Activated gamma-delta T cell treated with anti-CD3 and anti-CD28 coated beads, Interleukin-2, amount 50 U/mL, for 16 hours (primary cell): ENCODE data around the gene RPN2.
"Not testable (repeated sequence)": the region's sequence is repeated elsewhere in the genome, so short reads cannot be mapped to it uniquely, and the experiment has no call there.

Experiments used
- DNase-seq: peaks from one replicate; pipeline ENCODE4 v3.0.0-alpha.2; 2020; ENCODE audit warnings: low read depth

Gene RPN2

DNA sequence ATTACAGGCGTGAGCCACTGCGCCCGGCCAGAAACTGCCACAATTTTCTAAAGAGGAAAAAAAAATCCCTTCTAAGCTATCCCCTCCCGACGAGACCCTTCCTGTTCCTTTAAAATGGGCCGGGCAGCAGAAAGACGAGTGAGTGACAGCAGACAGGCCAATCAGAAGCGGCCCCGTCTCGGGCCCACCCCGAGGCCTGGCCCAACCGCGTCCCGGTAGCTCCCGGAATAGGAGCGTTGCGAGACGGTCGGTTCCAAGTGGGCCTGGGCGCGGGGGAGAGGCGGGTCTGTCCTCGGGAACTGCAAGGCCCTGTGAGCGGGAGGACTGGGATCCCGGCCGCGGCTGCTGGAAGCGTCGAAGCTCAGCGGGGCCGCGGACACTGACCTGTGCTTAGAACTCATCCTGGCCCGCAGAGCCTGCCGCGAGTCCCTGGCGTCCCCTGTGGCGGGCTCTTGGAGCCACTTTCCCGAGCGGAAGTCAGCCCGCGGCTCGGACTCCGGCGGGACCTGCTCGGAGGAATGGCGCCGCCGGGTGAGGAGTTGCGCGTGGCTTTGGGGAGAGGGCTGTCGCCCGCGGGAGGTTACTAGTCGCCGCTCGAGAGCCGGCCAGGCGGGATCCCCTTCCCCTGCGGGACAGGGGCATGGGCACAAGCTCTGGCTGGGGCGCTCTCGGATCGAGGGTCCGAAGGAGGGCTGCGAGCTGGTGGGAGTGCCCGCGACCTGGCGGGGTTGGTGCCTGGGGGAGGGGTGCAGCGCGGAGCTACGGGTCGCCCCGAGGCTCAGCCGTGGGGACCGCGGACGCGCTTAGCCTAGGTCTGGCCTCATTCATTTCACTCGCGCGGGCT, at the start of gene RPN2, which contains the start of gene MROH8:
Gene RPN2 (plus strand): TSS at position 492 of the 844 bp plus-strand sequence. CDS start 27 bp downstream, at position 519.
Gene MROH8 (minus strand): TSS at position 710 of the 844 bp plus-strand sequence.
- DNase-seq = peak; percentile 95

DNA sequence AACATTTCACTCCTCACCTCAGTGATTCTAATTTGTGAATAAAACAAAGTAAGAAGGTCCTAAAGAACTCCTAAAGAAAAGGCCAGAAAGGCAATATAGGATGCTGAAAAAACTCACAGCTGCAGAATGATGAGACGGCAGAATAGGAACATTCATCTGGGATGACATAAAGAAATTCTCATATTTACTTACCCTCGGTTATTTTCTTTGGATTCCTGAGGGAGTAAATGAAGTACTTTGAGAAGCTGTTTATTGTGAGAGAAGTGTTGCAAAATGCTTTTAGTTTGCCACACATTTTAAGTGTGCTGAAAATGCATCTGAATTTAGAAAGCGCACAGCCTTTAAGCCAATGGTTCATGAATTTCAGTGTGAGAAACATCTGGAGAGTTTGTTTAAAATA, 47.6 kb upstream of the RPN2 start:
- no peak for DNase-seq

DNA sequence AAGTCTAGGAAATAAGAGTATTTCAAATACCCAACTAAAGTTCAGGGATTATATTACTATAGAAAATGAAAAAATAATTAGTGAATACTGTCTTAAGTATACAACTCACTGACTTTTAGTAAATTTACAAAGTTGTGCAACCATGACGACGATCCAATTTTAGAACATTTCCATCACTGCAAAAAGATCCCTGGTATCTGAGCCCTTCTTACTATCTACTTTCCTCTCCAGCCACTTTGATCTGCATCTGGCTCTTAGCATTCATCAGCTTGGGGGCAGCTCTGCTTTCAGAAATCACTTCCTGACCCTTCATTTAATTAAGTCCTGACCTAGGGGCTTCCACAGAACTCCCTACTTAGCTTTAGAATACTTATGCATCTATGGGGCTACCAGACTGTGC, 45.2 kb upstream of the RPN2 start:
- no peak for DNase-seq

GRCh38 chr20:37137547-37137946, 41.6 kb upstream of the RPN2 start:
- DNase-seq = no peak

DNA sequence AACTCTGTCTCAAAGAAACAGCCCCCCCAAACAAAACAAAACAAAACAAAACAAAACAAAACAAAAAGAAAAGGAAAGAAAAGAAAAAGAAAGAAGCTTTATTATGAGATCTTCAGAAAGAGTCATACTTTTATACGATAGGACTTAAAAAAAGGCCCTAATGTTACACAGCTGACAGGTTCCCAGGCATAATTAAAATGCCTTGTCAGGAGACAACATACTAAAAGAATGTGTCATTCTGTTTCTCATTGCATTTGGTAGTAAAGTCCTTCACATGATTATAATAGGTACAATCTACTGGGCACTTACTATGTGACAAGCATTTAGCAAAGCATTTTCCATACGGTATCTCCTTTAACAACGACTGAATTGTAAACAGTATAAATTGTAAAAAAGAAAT, 36.4 kb upstream of the RPN2 start:
- no peak for DNase-seq

DNA sequence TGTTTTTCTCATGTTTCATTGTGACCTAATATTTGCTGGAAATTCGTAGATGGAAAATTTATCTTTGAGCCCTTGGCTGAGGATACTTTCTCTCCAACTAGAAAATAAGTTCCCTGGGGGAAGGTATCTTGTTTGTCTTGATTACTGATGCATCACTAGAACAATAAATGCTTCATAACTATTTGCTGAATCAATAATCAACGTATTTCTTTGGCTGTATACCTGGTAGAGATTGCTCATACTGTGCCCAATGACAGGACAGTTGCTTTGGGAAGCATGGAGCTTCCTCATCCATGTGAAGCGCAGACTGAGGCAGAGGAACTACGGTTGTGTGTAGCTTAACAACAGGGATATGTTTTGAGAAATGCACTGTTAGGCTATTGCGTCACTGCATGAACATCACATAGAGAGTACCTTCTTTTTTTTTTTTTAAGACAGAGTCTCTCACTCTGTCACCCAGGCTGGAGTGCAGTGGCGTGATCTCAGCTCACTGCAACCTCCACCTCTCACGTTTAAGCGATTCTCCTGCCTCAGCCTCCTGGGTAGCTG, 34.2 kb upstream of the RPN2 start:
- DNase-seq = no peak

DNA sequence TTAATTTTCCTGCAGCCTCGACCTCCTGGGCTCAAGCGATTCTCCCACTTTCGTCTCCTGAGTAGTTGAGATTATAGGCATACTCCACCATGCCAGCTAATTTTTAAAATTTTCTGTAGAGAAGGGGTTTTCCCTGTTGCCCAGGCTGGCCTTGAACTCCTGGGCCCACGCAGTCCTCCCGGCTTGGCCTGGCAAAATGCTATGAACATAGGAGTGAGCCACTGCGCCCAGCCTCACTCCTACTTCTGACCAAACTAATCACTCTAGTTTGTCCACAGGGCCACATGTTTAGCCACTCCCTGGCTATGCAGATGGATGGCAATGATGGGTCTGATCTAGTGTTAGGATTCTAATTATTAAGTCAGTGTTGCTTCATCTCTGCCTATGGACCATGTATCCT, 31.9 kb upstream of the RPN2 start:
- DNase-seq = no peak

DNA sequence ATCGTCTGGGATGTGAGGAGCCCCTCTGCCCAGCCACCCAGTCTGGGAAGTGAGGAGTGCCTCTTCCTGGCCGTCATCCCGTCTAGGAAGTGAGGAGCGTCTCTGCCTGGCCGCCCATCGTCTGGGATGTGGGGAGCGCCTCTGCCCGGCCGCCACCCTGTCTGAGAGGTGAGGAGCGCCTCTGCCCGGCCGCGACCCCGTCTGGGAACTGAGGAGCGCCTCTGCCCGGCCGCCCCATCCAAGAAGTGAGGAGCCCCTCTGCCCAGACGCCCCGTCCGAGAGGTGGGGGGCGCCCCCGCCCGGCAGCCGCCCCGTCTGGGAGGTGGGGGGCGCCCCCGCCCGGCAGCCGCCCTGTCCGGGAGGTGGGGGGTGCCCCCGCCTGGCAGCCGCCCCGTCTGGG, 28.3 kb upstream of the RPN2 start:
- DNase-seq = not testable (repeated sequence)

DNA sequence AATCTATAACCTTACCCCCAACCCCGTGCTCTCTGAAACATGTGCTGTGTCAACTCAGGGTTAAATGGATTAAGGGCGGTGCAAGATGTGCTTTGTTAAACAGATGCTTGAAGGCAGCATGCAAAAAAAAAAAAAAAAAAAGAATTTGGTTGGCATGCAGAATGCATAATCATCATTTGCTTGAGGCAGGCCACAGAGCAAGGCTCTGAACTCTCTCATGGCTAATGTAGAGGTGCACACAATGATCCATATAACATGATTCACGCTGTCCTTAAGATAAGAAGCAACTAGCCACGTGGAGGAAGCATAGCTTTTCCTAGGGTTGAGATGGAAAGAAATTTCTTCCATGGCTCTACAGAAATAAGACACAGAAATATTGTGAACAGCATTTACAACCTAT, 27.6 kb upstream of the RPN2 start:
- DNase-seq = no peak

DNA sequence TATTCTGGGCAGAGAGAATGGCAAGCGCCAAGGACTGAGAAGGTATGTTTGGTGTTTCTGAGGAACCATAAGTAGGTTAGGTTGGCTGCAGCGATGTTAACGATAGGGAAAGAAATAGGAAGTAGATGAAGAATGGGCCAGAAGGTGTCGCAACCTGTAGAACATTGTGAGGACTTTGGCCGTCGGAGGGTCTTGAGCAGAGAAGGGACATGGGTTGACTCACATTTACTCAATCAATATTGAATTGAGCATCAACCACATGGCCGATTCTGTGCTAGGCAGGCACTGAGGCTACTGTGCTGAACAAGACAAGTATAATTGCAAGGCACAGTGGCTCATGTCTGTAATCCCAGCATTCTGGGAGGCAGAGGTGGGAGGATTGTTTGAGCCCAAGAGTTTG, 26.8 kb upstream of the RPN2 start:
- DNase-seq = no peak

- no peak for DNase-seq
Measured at GRCh38 chr20:37154684-37155298, 24.3 kb upstream of the RPN2 start.

DNA sequence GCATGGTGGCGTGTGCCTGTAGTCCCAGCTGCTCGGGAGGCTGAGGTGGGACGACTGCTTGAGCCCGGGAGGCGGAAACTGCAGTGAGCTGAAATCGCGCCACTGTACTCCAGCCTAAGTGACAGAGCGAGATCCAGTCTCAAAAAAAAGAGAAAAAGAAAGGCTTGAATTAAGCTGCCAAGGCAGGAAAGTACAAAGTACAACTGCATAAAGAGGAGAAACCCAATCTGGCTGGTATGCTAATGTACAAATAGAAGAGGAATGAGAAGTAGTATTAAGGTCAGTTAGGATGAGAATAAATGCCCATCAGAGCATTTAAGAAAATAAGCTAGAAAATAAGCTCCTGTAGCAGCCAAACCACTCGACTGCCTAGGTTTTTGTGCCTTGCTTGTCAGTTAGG, 23.1 kb upstream of the RPN2 start:
- no peak for DNase-seq

DNA sequence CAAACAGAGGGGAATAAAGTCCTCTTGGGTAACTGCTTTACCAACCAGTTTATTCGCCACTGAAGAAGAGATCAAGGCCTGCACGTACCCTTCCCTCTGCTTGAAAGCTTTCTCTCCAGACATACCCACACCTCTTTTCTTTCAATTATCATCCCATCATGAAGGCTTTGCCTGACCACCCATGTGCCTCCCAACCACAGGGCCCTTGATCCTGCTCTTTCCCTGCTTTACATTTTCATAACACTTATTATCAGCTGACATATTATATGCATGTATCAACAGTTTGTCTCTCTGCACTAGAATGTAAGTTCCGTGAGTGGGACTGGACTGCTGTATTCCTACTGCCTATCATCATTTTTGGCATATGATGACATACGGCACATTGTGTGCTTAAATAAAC, 20.9 kb upstream of the RPN2 start:
- DNase-seq = no peak

- no peak for DNase-seq
Measured at GRCh38 chr20:37160683-37161082, 18.4 kb upstream of the RPN2 start.

- DNase-seq = no peak
Measured at GRCh38 chr20:37161830-37162549, 17.1 kb upstream of the RPN2 start.

DNA sequence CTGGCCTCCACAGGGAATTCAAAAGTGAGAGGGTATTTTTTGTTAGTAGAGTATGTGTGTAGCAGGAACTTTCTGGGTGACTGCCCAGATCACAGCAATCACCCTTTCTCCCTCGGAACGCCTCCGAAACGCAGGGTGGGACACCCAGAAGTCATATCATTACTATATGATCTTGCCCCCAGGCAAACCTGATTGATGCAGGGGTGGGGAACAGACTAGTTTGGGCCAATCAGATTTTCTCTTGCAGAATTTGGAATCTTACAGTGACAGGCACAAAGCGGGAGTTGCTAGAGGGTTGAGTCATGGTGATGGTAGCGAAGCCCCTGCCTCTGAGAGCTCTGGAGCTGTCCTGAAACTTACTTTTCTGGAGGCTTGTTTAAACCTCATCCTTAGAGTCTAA, 16.5 kb upstream of the RPN2 start:
- DNase-seq = no peak

GRCh38 chr20:37163832-37164554, 15.1 kb upstream of the RPN2 start:
- no peak for DNase-seq

GRCh38 chr20:37165031-37165430, 14.1 kb upstream of the RPN2 start:
- DNase-seq = no peak

GRCh38 chr20:37166867-37167266, 12.3 kb upstream of the RPN2 start:
- no peak for DNase-seq

DNA sequence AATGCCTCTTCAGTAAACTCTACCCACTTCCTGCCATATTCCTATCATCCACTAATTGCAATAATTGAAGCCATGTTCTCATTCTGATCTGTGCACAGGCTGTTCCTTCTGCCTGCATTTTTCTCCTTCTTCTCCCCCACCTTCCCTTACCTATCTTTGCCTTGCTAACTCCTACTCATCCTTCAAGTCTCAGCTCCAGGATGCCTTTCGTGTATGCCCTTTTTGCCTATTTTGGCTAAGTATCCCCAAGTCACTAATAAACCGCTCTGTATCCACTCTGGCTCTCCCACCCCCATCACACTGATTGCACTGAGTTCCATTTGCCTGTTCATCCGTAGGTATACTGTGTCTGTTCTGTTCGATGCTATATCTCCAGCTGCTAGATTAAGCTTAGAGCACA, 6.3 kb upstream of the RPN2 start:
- DNase-seq = no peak

DNA sequence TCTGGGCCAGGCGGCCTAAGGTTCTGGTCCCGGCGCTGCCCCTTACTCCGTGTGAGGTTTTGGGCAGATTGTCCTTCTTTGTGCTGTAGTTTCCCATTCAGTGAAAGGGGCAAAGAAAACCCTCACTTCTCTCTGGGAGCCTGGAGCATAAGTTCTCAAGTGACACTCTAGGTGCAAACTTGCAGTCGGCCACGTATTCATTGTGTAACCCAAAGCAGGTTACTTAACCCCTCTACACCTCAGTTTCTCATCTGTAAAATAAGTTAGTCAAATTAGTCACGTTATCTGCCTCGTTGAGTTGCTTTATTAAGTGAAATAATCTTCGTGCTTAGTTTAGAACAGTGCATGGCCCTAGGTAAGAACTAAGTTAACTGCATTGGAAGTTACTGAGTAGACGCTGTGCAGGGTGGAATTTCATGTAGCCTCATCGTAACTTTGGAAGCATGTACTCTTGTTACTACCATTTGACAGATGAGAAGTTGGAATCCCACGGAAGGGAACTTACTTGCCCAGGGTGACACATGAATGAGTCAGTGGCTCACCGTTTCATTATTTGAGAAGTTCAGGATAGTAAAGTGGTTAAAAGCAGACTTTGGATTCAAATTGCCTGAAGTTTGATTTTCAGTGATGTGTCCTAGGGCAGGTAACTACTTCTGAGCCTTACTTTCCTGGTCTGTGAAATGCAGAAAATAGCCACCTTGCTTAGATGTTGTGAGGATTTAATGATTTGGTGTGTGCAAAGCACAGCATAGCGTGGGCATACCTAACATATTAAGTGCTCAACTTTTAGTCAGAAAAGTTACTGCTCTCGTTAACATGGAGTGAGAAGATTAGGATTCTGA, 774 bp downstream of the RPN2 start:
- no peak for DNase-seq
